ENCODE measurements around the gene TFEB.

- TF ChIP-seq CTCF (IDR thresholded peaks at IDR 0.05; ENCODE audit: low read depth, low read length, poor library complexity, severe bottlenecking) (no peak), EZH2phosphoT487 (IDR thresholded peaks at IDR 0.05; ENCODE audit: borderline replicate concordance, low read length) (no peak)
Measured at GRCh38 chr6:41777551-41778285, 42.3 kb upstream of the TFEB start.

Measured in DOHH2 (cell line).